H1 (cell line): ENCODE measurements around the gene HOOK1. TPM values are rescaled to one million over a fixed set of nuclear protein-coding genes. Genes with fewer than 3 reads are reported as not detected.

Experiments
- CTCF ChIA-PET: fragments of 300-600 bp; sonication (Branson Sonifier 250); formaldehyde crosslinking; loops from one replicate; lab custom pipeline; 2021; ENCODE audit not compliant: partially characterized antibody; lab: Charles Lee
- POLR2A ChIA-PET: fragments of 300-600 bp; sonication (Branson Sonifier 250); formaldehyde crosslinking; loops from one replicate; lab custom pipeline; 2021; ENCODE audit warnings: inconsistent platforms; ENCODE audit not compliant: partially characterized antibody; lab: Charles Lee
- DNase-seq, 2 experiments: peaks; one replicate each; pipeline versions ENCODE4 v3.0.0 to v3.0.0-alpha.2; 2010 to 2022; ENCODE audit warnings: low spot score in 2 of 2, low read depth in 1 of 2, mixed read lengths in 1 of 2
- FAIRE-seq: peaks from 2 replicates; lab custom pipeline; 2011; peaks lifted over from hg19 to GRCh38; lab: Jason Lieb, UNC
- H2AFZ ChIP-seq: 2 replicates; pipeline ENCODE4 v1.8.1; 2012; ENCODE audit warnings: low read length, inconsistent platforms
- H2AK5ac ChIP-seq: 2 replicates; pipeline ENCODE4 v1.6.1; 2013; ENCODE audit warnings: low read depth, low read length
- H2BK120ac ChIP-seq: replicated peaks from 2 replicates; pipeline ENCODE3; 2013; ENCODE audit warnings: low read depth, low read length, inconsistent platforms
- H2BK12ac ChIP-seq: 2 replicates; pipeline ENCODE4 v1.6.1; 2013; ENCODE audit warnings: low read depth, low read length
- H2BK15ac ChIP-seq: 2 replicates; pipeline ENCODE4 v1.6.1; 2013; ENCODE audit warnings: low read length
- H2BK20ac ChIP-seq: 2 replicates; pipeline ENCODE4 v1.6.1; 2013; ENCODE audit warnings: low read length
- H2BK5ac ChIP-seq: 2 replicates; pipeline ENCODE4 v1.6.1; 2013; ENCODE audit warnings: low read depth, low read length
- H3K14ac ChIP-seq: 2 replicates; pipeline ENCODE4 v1.6.1; 2013; ENCODE audit warnings: inconsistent platforms; ENCODE audit not compliant: insufficient read length
- H3K18ac ChIP-seq: 2 replicates; pipeline ENCODE4 v1.6.1; 2013; ENCODE audit warnings: low read length; ENCODE audit errors: extremely low read depth
- H3K23ac ChIP-seq: 2 replicates; pipeline ENCODE4 v1.6.1; 2013; ENCODE audit warnings: inconsistent platforms; ENCODE audit not compliant: insufficient read length
- H3K23me2 ChIP-seq: 2 replicates; pipeline ENCODE4 v1.6.1; 2013; ENCODE audit warnings: low read depth, low read length
- H3K27ac ChIP-seq: 2 replicates; pipeline ENCODE4 v1.6.1; 2011; ENCODE audit warnings: low read depth, low read length, inconsistent platforms
- H3K27me3 ChIP-seq, 4 experiments: replicated peaks in 1 of 4; 1 replicate in 1 of 4; 2 replicates in 3 of 4; pipeline versions ENCODE4 v1.6.1 to v1.8.1; 2011 to 2013; ENCODE audit warnings: low read length in 3 of 4, mild to moderate bottlenecking in 3 of 4, inconsistent platforms in 2 of 4, mixed read lengths in 2 of 4, moderate library complexity in 1 of 4; ENCODE audit not compliant: control insufficient read depth in 3 of 4, insufficient read depth in 3 of 4; ENCODE audit errors: extremely low read depth in 1 of 4
- H3K36me3 ChIP-seq, 4 experiments: 2 replicates each; pipeline versions ENCODE4 v1.6.1 to v1.8.1; 2011 to 2013; ENCODE audit warnings: mild to moderate bottlenecking in 4 of 4, low read length in 3 of 4, moderate library complexity in 2 of 4, control low read depth in 1 of 4, inconsistent platforms in 1 of 4; ENCODE audit not compliant: insufficient read depth in 4 of 4, control insufficient read depth in 2 of 4
- H3K4ac ChIP-seq: replicated peaks from 2 replicates; pipeline ENCODE3; 2013; ENCODE audit warnings: low read length, low read depth, mixed read lengths, inconsistent platforms; ENCODE audit not compliant: insufficient read length
- H3K4me1 ChIP-seq, 4 experiments: replicated peaks in 1 of 4; 1 replicate in 1 of 4; 2 replicates in 3 of 4; pipeline versions ENCODE4 v1.6.1 to v1.8.1; 2011 to 2013; ENCODE audit warnings: low read length in 3 of 4, inconsistent platforms in 2 of 4, mixed read lengths in 1 of 4; ENCODE audit not compliant: insufficient read depth in 4 of 4, control insufficient read depth in 3 of 4
- H3K4me2 ChIP-seq, 2 experiments: 2 replicates each; pipeline versions ENCODE4 v1.6.1 to v1.8.1; 2011 to 2013; ENCODE audit warnings: low read depth in 2 of 2, low read length in 2 of 2, control low read depth in 1 of 2, inconsistent platforms in 1 of 2, mild to moderate bottlenecking in 1 of 2; ENCODE audit not compliant: insufficient read depth in 1 of 2
- H3K4me3 ChIP-seq, 4 experiments: fragments of 200-600, 300-600 bp in 1 of 4; sonication (generic), shearing (Covaris generic), sonication (Bioruptor Twin) in 1 of 4; 2 replicates each; pipeline versions ENCODE4 v1.5.1 to v1.8.1; 2011 to 2016; ENCODE audit warnings: low read length in 4 of 4, low read depth in 3 of 4, control low read depth in 2 of 4, inconsistent platforms in 2 of 4, mild to moderate bottlenecking in 2 of 4, mixed read lengths in 1 of 4, moderate library complexity in 1 of 4; ENCODE audit not compliant: insufficient read depth in 2 of 4; ENCODE audit errors: extremely low read depth in 1 of 4
- H3K56ac ChIP-seq: replicated peaks from 2 replicates; pipeline ENCODE3; 2013; ENCODE audit warnings: low read depth, mild to moderate bottlenecking, mixed read lengths, low read length, inconsistent platforms; ENCODE audit not compliant: insufficient read length
- H3K79me1 ChIP-seq: 2 replicates; pipeline ENCODE4 v1.6.1; 2013; ENCODE audit warnings: low read depth, low read length, control low read depth
- H3K79me2 ChIP-seq, 2 experiments: 2 replicates each; pipeline versions ENCODE4 v1.6.1 to v1.8.1; 2012 to 2013; ENCODE audit warnings: low read length in 2 of 2, mild to moderate bottlenecking in 2 of 2, inconsistent platforms in 1 of 2; ENCODE audit not compliant: insufficient read depth in 2 of 2, control insufficient read depth in 1 of 2
- H3K9ac ChIP-seq, 4 experiments: replicated peaks in 1 of 4; 1 replicate in 1 of 4; 2 replicates in 3 of 4; pipeline versions ENCODE4 v1.6.1 to v1.8.1; 2011 to 2013; ENCODE audit warnings: low read depth in 3 of 4, low read length in 3 of 4, control low read depth in 2 of 4, mild to moderate bottlenecking in 2 of 4, moderate library complexity in 2 of 4, inconsistent platforms in 1 of 4; ENCODE audit errors: extremely low read depth in 1 of 4
- H3K9me3 ChIP-seq, 2 experiments: 2 replicates each; pipeline versions ENCODE4 v1.6.1 to v1.8.1; 2012 to 2013; ENCODE audit warnings: mild to moderate bottlenecking in 2 of 2, moderate library complexity in 2 of 2, control low read depth in 1 of 2, inconsistent platforms in 1 of 2, low read depth in 1 of 2, low read length in 1 of 2, mixed read lengths in 1 of 2; ENCODE audit not compliant: insufficient read depth in 2 of 2
- H4K20me1 ChIP-seq, 2 experiments: replicated peaks in 1 of 2; 2 replicates each; pipeline versions ENCODE3 to v1.8.1; 2011 to 2013; ENCODE audit warnings: inconsistent platforms in 2 of 2, low read length in 2 of 2, mild to moderate bottlenecking in 1 of 2; ENCODE audit not compliant: insufficient read depth in 2 of 2, control insufficient read depth in 1 of 2
- H4K5ac ChIP-seq: 2 replicates; pipeline ENCODE4 v1.6.1; 2013; ENCODE audit warnings: low read length, low read depth, mixed read lengths, inconsistent platforms; ENCODE audit not compliant: insufficient read length
- H4K8ac ChIP-seq: 2 replicates; pipeline ENCODE4 v1.8.0; 2013; ENCODE audit warnings: mild to moderate bottlenecking, moderate library complexity, low read length, inconsistent platforms; ENCODE audit not compliant: insufficient read depth; ENCODE audit errors: extremely low read depth
- H4K91ac ChIP-seq: replicated peaks from 2 replicates; pipeline ENCODE3; 2013; ENCODE audit warnings: low read length, mixed read lengths, inconsistent platforms; ENCODE audit not compliant: insufficient read length
- JUND ChIP-seq: IDR thresholded peaks from 2 replicates; pipeline ENCODE4 v1.6.1; 2011; ENCODE audit warnings: mild to moderate bottlenecking, improper control_type of control experiment, low read length
- ZNF274 ChIP-seq: IDR thresholded peaks from 2 replicates; pipeline ENCODE4 v1.7.0; 2012; ENCODE audit warnings: low read length, borderline replicate concordance; ENCODE audit errors: extremely low read depth
- WGBS, 2 experiments: shearing (Covaris generic) in 1 of 2; methylation state at CpG; one replicate each; pipeline versions ENCODE4 v1.1.6 to v1.1.7; 2013 to 2015; ENCODE audit warnings: low lambda C conversion rate in 2 of 2, mixed read lengths in 2 of 2, inconsistent platforms in 1 of 2, low coverage in 1 of 2, missing lambda C conversion rate in 1 of 2; ENCODE audit not compliant: insufficient replicate concordance in 2 of 2, insufficient coverage in 1 of 2, insufficient read length in 1 of 2; ENCODE audit errors: extremely low coverage in 1 of 2, missing lambda C conversion rate in 1 of 2; 5-methylcytosine and 5-hydroxymethylcytosine counted together
- polyA plus RNA-seq, 7 experiments: library from polyadenylated mRNA; depleted of rRNA in 3 of 7; stranded (reverse) in 5 of 7; unstranded in 2 of 7; fragments of >200 nt in 5 of 7; fragments of 200-250 nt in 2 of 7; gene quantifications; 1 replicate in 5 of 7; 2 replicates in 1 of 7; 4 replicates in 1 of 7; pipeline versions ENCODE4 v1.2.1 to v1.2.3, GENCODE V29; 2011 to 2013; ENCODE audit warnings: missing spikeins in 2 of 7, mixed read lengths in 2 of 7
- total RNA-seq: library from RNA; stranded (reverse); fragmentation: NEBNext Ultra II Directional; extraction: Animal tissue kit (Norgen Biotek cat#: 25700); gene quantifications from 2 replicates; pipeline ENCODE4 v1.2.1, GENCODE V29; 2021

HOOK1 gene
- total and polyA plus RNA-seq, 2 of the 8 experiments (the other 6 are each of a cell fraction or from before 2014, with no cell fraction given), result 5.6 to 34.5 TPM

DNA sequence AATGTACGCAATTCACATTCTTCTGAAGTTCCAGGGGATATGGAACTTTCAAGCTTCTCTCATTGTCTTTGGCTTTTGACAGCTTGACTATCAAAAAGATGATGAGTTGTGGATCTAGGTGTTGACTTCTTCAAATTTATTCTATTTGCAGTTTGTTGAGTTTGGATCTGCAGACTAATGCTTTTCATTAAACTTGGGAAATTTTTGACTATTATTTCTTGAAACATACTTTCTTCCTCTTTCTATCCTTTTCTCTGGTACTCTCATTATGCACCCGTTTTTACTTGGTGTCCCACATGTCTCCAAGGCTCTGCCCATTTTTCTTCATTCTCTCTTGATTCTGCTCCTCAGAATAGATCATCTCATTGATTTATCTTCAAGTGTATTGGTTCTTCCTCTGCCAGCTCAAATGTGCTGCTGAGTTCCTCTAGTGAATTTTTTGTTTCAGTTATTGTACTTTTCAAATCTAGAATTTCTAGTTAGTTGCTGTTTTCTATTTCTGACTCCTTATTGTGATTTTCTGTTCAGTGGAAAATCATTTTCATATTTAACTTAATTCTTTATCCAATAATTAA is 62.4 kb downstream of the HOOK1 start:
- no peak overlapping the region for H2BK20ac ChIP-seq
- DNase-seq, result no peak
- 79% methylated on average over 2 of the region's 2 CpGs; no CpG with 5 or more reads in 1 of the 2 experiments for WGBS, 2 experiments

More for the DNA sequence above, 62.4 kb downstream of the HOOK1 start:
- H3K4me1 ChIP-seq, result no peaks in the 10 kb centered on the region
- H4K5ac ChIP-seq, result no peak overlapping the region
- no peak overlapping the region for H3K27ac ChIP-seq
- H3K18ac ChIP-seq, result no peak overlapping the region
- no peak overlapping the region for H2AK5ac ChIP-seq
- no peak overlapping the region for H4K91ac ChIP-seq
- H3K27me3 ChIP-seq, result no peaks in the 10 kb centered on the region
- TF ChIP-seq JUND (no peak), ZNF274 (no peak)
- no peaks in the 10 kb centered on the region for H4K20me1 ChIP-seq
- no peaks in the 10 kb centered on the region for H3K23me2 ChIP-seq
- ChIA-PET CTCF (interaction anchor here (1.1 to 14.4 kb wide), 5 partner anchors 9 to 98 kb away, joined by 3 to 323 read pairs (median 4); no protein-coding TSS in a partner anchor), POLR2A (interaction anchor here (2.2 kb wide), 1 partner anchor 70 kb away, joined by 7 read pairs; no protein-coding TSS in a partner anchor)
- no peak overlapping the region for H3K9ac ChIP-seq
- peaks cover 0 to 8% (median 2%) of the 10 kb centered on the region in 4 experiments; a peak in 3 of 8 replicates for H3K36me3 ChIP-seq
- no peak overlapping the region for H2BK15ac ChIP-seq
- no peak overlapping the region for H3K14ac ChIP-seq
- no peak overlapping the region for H2BK120ac ChIP-seq
- no peaks in the 10 kb centered on the region for H3K79me2 ChIP-seq
- no peak overlapping the region for H2BK5ac ChIP-seq
- H3K79me1 ChIP-seq, result no peaks in the 10 kb centered on the region
- H2BK12ac ChIP-seq, result no peak overlapping the region
- no peak overlapping the region for H2AFZ ChIP-seq
- H3K23ac ChIP-seq, result no peak overlapping the region
- no peak overlapping the region for H3K4ac ChIP-seq
- no peak overlapping the region for H3K56ac ChIP-seq
- H3K4me3 ChIP-seq, result no peak overlapping the region
- no peaks in the 10 kb centered on the region for H3K9me3 ChIP-seq
- no peak overlapping the region for H4K8ac ChIP-seq
- no peak overlapping the region for H3K4me2 ChIP-seq
- no peak for FAIRE-seq
